Tibial nerve (tissue), 4 donors: ENCODE results near the gene DOK5. TPM values are rescaled to one million over a fixed set of nuclear protein-coding genes. Genes with fewer than 3 reads are reported as not detected.

Experiments
- DNase-seq, 2 donors: peaks; one replicate each; pipeline ENCODE4 v3.0.0-alpha.2; 2019; ENCODE audit warnings: low spot score in 2 of 2
- H3K27ac ChIP-seq, 4 donors: fragments of 200-600 bp; sonication (generic) in 3 of 4; one replicate each; pipeline ENCODE4 v1.5.1; 2017 to 2019; ENCODE audit warnings: mild to moderate bottlenecking in 1 of 4
- H3K27me3 ChIP-seq, 2 donors: fragments of 200-600 bp; sonication (generic) in 1 of 2; one replicate each; pipeline versions ENCODE4 v1.5.1 to v1.6.0; 2017 to 2019
- H3K36me3 ChIP-seq, 3 donors: fragments of 200-600 bp; sonication (generic); one replicate each; pipeline ENCODE4 v1.5.1; 2018 to 2019
- H3K4me1 ChIP-seq, 4 donors: fragments of 200-600 bp; sonication (generic) in 3 of 4; one replicate each; pipeline ENCODE4 v1.5.1; 2017 to 2019
- H3K4me3 ChIP-seq, 4 donors: fragments of 200-600 bp; sonication (generic) in 3 of 4; one replicate each; pipeline ENCODE4 v1.5.1; 2017 to 2019; ENCODE audit warnings: mild to moderate bottlenecking in 1 of 4, moderate library complexity in 1 of 4
- H3K9me3 ChIP-seq, 4 donors: fragments of 200-600 bp; sonication (generic) in 3 of 4; one replicate each; pipeline ENCODE4 v1.5.1; 2017 to 2019
- CTCF ChIP-seq, 5 experiments: fragments of 200-600 bp in 3 of 5; fragments of 450-650 bp in 2 of 5; sonication (generic) in 3 of 5; IDR thresholded peaks; one replicate each; pipeline ENCODE4 v1.5.1; 2016 to 2019; ENCODE audit warnings: antibody characterized with exemption in 5 of 5, mild to moderate bottlenecking in 3 of 5, moderate library complexity in 2 of 5
- EP300 ChIP-seq, 2 donors: sonication (generic); formaldehyde crosslinking; IDR thresholded peaks; one replicate each; pipeline ENCODE4 v1.6.1; 2017; ENCODE audit warnings: antibody characterized with exemption in 2 of 2, mild to moderate bottlenecking in 1 of 2
- POLR2A ChIP-seq, 2 donors: fragments of 450-650 bp; IDR thresholded peaks; one replicate each; pipeline ENCODE4 v1.6.1; 2017; ENCODE audit warnings: antibody characterized with exemption in 2 of 2, mild to moderate bottlenecking in 2 of 2, moderate library complexity in 2 of 2
- WGBS, 2 donors: methylation state at CpG; one replicate each; pipeline ENCODE4 v1.1.5; 2018; 5-methylcytosine and 5-hydroxymethylcytosine counted together
- total RNA-seq, 4 donors: library from RNA; depleted of rRNA; stranded (reverse); fragments of >200 nt; gene quantifications; one replicate each; pipeline ENCODE4 v1.1.0, GENCODE V29; 2016

The DOK5 gene
- total RNA-seq, 4 donors from 2014 or later, result 5.3 to 11.3 (median 7.5) TPM

- H3K36me3 ChIP-seq, result no peaks in the 10 kb centered on the region
- H3K4me3 ChIP-seq, result no peak overlapping the region
- no peak for TF ChIP-seq EP300 (IDR thresholded peaks at IDR 0.05)
- no peak for TF ChIP-seq CTCF (IDR thresholded peaks at IDR 0.05)
- TF ChIP-seq POLR2A (IDR thresholded peaks at IDR 0.05), result no peak
- H3K27ac ChIP-seq, result no peak overlapping the region
- no peaks in the 10 kb centered on the region for H3K9me3 ChIP-seq
- 81 to 87% methylated on average over 1 of the region's 1 CpG for WGBS, 2 donors
- H3K27me3 ChIP-seq, result no peaks in the 10 kb centered on the region
- H3K4me1 ChIP-seq, result no peaks in the 10 kb centered on the region
- DNase-seq, result no peak
Observed at GRCh38 chr20:54464003-54464402, 11.4 kb upstream of the DOK5 start.

GRCh38 chr20:54466127-54466526 lies 9.3 kb upstream of the DOK5 start:
- no peaks in the 10 kb centered on the region for H3K27me3 ChIP-seq
- no peak overlapping the region for H3K27ac ChIP-seq
- no peaks in the 10 kb centered on the region for H3K36me3 ChIP-seq
- DNase-seq, result no peak
- no peaks in the 10 kb centered on the region for H3K4me1 ChIP-seq
- no peak overlapping the region for H3K4me3 ChIP-seq
- TF ChIP-seq CTCF (IDR thresholded peaks at IDR 0.05) (no peak), POLR2A (IDR thresholded peaks at IDR 0.05) (no peak), EP300 (IDR thresholded peaks at IDR 0.05) (no peak)
- H3K9me3 ChIP-seq, result no peaks in the 10 kb centered on the region
- WGBS, 2 donors, result 86 to 94% methylated on average over 3 of the region's 3 CpGs

GRCh38 chr20:54467622-54468021 lies 7.8 kb upstream of the DOK5 start:
- H3K4me1 ChIP-seq, result no peaks in the 10 kb centered on the region
- no peaks in the 10 kb centered on the region for H3K27me3 ChIP-seq
- no peak overlapping the region for H3K27ac ChIP-seq
- no peak overlapping the region for H3K4me3 ChIP-seq
- H3K36me3 ChIP-seq, result no peaks in the 10 kb centered on the region
- TF ChIP-seq CTCF (IDR thresholded peaks at IDR 0.05) (no peak), POLR2A (IDR thresholded peaks at IDR 0.05) (no peak), EP300 (IDR thresholded peaks at IDR 0.05) (no peak)
- H3K9me3 ChIP-seq, result no peaks in the 10 kb centered on the region
- 68 to 72% methylated on average over 2 of the region's 2 CpGs for WGBS, 2 donors
- DNase-seq, result no peak

GRCh38 chr20:54468082-54468481 lies 7.3 kb upstream of the DOK5 start:
- no peak for DNase-seq
- H3K4me1 ChIP-seq, result no peaks in the 10 kb centered on the region
- TF ChIP-seq POLR2A (IDR thresholded peaks at IDR 0.05) (no peak), EP300 (IDR thresholded peaks at IDR 0.05) (no peak), CTCF (IDR thresholded peaks at IDR 0.05) (no peak)
- no peaks in the 10 kb centered on the region for H3K36me3 ChIP-seq
- no peak overlapping the region for H3K4me3 ChIP-seq
- WGBS, 2 donors, result 53 to 59% methylated on average over 3 of the region's 3 CpGs
- no peaks in the 10 kb centered on the region for H3K9me3 ChIP-seq
- H3K27ac ChIP-seq, result no peak overlapping the region
- no peaks in the 10 kb centered on the region for H3K27me3 ChIP-seq

- H3K9me3 ChIP-seq, result no peaks in the 10 kb centered on the region
Observed at GRCh38 chr20:54469293-54469692, 6.1 kb upstream of the DOK5 start.

More at GRCh38 chr20:54469293-54469692, 6.1 kb upstream of the DOK5 start:
- Histone ChIP-seq H3K4me3 (no peak overlapping the region), H3K4me1 (no peaks in the 10 kb centered on the region), H3K27me3 (no peaks in the 10 kb centered on the region), H3K36me3 (no peaks in the 10 kb centered on the region), H3K27ac (no peak overlapping the region)
- WGBS, 2 donors, result 67 to 69% methylated on average over 2 of the region's 2 CpGs
- TF ChIP-seq EP300 (IDR thresholded peaks at IDR 0.05) (no peak), CTCF (IDR thresholded peaks at IDR 0.05) (no peak), POLR2A (IDR thresholded peaks at IDR 0.05) (no peak)
- DNase-seq, result no peak
